Kidney capillary endothelial cell (primary cell): ENCODE measurements around the gene SLC22A7.

Source experiments
- DNase-seq: peaks from one replicate; pipeline ENCODE4 v3.0.0-alpha.2; 2018; ENCODE audit warnings: low spot score

The SLC22A7 gene

DNA sequence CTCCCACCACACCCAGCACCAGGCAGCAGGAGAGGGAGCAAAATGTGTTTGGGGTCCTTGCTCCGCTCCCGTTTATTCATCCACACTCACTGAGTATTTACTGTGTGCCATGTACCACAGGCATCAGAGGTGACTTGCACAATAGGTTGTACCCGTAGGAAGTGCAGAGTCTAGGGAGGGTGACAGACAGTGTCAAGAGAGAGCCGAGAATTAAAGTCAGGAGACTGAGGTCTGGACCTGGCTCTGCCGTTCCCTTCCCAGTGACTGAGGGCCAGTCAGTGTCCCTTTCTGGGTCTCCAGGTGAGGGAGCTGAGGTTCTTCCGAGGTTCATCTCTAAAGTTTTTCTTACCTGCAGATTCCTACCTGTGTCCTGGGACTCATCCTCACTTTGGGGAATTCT, 32.5 kb upstream of the SLC22A7 start:
- no peak for DNase-seq

DNA sequence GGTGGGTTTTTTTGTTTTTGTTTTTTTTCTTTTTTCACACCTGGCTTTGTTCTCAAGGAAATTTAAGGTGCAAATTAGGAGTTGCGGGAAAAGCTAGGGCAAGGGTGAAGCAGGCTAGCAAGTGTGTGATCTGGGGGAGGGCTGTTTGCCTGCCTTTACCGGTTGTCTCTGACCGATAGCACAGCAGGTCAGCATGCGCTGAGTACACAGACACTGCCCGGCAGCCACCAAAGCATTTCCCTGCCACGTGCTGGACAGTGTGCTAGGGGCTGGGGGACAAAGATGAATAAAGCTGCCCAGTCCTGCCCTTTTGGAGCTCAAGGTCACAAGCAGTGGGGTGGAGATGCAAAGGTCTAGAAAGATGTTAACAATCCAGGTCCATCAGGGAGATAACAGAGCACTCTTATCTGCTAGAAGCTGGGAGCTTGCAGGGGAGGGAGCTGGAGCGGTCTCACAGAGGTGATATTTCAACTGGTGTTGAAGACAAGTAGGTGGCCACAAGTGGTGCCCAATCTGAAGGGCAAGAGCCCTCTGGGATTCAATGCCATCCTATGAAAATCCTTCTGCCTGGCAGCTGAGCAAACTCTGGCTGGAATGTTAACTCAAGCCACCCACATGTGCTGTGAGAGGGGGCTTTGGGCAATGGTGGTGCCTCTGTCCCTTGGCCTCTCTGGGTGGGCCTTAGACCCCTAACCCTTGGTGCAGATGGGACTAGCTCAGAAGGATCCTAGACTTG, 30.3 kb upstream of the SLC22A7 start:
- no peak for DNase-seq

DNA sequence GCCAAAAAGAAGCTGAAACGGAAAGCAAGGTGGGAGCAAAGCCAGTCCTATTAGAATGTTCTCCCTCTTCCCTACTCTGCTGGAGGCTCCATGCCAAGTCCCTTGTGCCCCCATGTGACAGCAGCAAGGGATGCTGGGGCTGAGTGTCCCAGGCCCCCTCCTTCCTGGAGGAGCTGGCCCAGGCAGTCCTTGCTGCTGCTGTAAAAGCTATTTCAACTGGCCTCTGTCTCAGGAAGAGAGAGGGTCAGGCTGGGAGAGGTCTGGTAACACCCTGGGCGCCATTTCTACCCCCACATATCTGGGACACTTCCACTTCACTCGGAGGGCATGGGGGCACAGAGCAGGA, 29.7 kb upstream of the SLC22A7 start:
- DNase-seq = no peak

DNA sequence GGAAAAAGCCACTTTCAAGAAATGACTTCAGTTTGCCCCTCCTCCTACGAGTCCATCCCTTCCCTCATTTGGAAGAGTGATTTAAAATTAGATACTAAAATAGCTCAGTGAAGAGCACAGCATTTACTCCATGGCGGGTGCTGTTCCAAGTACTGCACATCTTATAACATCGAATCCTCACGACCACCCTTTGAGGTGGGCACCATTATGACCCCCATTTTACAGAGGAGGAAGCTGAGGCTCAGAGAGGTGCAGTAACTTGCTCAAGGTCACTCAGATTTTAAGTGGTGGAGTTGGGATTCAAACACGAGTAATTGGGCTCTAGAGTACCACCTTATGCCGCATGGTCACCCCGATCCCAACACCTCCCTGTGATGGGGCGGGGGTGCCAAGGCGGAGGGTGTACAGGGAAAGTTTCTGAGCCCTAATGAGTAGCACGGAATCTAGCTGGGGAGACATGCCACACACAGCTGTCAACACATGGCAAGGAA, 29.2 kb upstream of the SLC22A7 start:
- no peak for DNase-seq

DNA sequence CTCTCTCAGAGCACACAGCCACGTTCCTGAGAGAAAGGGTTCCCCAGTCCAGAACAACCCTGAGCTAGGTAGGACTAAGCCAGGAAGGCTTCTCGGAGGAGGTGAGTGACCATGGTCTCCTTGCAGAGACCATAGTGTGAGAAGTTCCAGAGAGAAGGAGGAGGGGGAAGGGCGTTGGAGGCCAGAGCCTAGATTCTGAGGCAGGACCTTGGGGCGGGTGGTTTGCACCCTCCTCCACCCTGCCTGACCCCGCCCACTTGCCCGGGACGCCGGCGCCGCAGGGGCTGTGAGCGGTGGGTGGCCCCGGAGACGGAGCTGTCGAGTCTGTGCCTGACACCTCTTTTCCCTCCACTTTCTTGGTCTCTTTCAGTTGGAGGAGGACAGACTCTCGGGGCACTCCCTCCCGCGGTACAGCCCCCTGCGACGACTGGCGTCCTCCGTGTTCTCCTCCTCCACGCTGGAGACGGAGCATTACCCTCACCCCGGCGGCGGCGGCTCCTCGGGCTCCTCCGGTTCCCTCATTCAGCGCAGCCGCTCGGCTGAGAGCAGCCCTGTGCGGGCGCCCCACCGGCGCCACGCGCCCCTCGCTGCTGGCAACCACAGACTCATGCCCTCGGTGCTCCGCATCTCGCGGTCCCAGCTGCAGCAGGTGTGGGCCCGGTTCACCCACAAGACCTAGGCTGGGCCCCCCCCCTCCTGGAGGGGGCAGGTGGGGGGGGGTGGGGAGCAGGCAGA, 28.6 kb upstream of the SLC22A7 start:
- DNase-seq = no peak

DNA sequence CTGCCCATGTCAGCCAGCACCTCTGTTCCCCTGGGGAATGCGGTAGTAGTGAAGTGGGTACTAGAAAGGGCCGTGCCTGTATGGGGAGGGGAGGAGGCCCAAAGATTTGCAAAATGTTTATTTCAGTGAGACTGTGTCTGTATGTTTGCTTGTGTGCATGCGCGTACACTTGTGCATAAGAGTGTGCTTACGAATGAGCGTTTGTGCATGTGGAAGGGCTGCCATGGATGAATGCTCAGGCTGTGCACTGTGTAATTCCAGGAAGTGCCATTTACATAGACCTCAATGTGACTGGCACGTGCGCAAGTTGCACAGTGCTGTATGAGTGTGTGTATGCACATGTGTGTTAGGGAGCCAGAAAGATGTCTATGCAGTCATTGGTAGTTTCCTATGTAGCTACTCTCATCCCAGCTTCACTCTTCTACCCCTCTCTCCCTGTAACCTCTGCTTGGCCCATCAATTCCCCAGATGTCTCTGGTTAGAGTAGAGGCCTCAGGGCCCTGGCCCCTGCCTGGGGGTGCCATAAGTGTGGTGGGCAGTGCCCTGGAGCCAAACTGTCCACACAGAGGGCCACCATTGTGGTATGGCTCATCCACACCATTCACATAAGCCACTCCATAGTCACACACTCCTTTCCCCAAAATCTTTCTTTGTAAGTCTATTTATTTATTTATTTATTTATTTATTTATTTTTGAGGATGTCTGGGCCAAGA, 26.8 kb upstream of the SLC22A7 start:
- DNase-seq = no peak

DNA sequence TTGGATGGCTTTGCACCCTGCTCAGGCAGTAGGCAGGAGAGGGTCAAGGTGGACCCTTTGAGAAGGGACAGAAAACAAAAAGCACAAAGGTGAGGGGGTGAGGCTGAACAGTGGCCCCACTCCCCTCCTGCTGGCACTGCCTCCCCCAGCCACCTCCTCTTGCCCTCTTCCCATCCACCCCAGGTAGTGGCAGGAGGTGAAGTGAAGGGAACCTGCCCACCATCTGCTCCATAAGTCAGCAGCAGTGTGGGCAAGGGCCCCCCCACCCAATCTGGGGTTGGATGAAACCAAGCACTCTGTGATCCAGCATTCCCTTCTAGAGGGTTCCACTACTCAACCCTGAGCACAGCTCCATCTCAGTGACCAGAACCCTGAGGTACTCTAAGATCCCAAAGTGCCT, 26.1 kb upstream of the SLC22A7 start:
- no peak for DNase-seq

DNA sequence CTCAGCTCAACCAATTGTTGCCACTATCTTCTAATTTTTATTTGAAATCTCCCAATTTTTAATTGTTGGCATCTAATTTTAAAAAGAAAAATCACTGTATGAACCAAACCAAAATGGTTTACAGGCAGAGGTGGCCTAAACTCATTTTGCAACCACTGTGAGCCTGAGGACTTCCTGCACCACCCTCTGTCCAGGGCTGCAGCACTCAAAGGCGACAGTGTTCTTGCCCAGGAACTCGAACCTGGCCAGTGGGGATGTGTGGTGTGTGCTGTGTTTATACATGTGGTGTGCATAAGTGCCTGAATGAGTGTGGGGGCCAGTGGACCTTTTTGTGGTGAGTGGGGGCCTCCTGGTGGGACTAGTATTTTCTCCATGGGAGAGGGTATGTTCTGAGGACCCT, 24.4 kb upstream of the SLC22A7 start:
- DNase-seq = no peak

DNA sequence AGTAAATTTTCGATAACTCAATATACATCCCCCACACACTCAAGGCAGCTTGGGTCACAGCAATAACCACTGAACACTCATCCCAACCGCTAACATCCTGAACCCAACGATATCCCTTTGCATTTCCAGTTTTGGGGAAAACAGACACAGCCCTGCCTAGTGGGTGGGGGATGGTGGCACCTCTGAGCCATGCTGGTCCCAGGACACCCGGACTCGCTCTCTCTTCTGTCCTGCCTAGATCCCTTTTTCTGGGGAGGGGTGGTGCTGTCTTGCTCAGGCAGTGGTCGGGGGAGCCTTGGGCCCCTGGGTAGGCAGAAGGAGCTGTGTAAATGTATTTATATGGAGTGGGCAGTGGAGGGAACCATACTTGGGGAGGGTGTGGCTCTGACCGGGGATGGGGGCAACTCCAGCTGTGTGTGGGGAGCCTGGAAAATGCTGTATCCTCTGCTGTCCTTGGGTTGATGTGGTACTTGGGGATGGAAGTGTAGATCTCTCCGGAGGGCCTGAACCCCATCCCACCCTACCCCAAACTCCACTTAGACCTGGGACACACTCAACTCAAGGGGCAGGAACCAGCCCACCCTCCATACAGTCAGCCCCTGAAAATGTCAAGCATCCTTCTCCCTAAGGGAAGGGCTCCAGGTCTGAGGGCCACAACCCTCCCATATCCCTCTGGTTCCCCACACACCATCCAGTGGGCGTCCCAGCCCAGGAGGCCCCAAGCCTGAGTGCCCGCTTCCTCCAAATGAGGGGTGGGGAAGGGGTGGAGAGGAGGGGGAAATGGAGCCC, 23.7 kb upstream of the SLC22A7 start:
- DNase-seq = no peak

DNA sequence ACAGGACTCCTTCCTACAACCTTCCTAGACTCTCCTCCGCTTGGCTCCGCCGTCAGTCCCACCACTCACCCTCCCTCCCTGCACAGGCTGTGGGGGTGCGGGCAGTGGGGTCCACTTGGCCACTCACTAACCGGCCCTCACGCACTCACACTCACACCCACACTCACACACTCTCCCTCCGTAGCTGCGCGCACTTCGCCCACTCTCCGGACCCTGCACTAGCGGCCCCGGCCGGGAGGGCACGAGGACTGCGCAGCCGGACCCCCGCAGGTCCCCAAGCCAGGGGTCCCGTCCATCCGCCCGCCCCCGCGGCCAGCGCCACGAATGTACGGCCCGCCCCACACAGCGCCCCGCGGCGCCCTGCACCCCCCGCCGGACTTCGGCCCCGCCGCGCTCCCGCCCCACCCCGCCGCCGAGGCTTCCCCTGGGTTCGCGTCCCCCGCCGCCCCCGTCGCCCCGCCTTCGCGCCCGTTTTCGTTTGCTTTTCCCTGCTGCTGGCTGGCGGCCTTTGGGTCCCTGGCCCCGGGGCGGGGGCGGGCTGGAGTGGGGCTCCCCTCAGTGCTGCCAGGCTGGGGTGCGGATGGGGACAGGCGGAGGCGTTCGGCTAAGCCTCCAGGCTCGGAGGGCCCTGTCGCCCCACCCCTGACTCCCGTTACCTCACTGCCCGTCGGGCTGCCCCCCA, 23.0 kb upstream of the SLC22A7 start:
- DNase-seq = no peak

DNA sequence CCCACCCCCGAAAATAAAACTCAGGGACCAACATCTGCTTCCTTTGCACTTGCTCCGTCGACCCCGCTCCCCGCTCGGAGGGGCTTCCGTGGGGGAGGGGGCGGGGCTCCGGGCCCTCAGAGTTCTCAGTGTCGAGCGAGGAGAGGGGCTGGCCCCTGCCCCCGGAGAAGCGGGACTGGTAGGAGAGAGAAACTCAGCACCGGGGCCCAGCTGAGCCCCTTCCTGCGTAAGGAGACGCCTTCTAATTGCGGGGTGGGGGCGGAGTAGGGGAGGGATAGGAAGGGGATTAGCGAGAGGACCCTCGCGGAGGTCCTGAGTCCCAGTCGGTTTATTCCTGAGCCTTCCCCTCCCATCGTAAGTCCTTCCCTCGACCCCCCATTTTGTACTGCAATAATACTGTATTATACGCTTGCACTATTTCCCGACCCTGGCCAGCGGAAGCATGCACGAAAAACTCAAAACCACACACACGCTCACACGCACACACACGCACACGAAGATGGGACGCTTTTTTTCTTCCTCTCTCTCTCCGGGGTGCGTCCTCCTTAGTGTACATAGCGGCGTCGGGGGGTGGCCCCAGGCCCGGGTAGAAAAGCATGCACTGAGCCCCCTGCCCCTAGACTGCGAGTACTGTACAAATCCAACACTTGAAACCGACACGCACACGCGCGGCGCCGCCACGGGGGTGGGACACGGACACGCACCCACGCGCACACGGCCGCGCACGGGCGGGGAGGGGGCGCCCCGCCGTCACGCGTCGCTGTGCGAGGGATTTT, 22.1 kb upstream of the SLC22A7 start:
- DNase-seq = no peak

DNA sequence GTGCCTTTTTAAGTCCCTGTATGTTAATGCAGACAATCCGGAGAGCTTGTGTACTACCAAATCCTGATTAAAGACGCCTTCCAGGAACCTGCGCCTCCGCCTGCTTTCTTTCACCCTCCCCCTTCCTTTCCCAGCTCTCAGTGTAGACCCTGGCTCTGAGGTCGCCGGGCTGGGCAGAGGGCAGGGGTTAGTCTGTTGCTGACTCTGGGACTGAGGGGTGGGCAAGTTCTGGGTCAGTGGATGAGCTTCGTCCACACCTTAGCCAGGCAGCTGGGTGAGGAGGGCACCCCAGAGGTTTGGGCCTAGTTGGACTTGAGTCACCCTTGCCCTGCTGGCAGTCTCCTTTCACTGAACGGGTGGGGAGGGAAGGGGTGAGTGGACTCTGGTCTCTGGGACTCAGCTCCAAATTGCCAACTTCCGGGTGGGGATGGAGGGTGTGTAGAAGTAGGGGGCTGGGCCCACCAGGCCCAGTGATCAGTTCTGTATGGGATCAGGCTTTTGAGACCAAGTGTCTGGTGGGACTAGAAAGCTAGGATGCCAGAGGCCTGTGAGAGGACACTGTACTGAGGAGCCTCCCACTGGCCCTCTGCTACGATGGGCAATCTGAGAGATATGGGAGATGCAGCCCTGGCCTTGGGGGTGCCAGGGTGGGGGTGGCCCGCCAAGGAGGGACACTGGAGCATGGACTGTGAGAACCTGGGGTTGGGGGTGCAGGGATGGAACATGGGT, 21.3 kb upstream of the SLC22A7 start:
- DNase-seq = no peak

DNA sequence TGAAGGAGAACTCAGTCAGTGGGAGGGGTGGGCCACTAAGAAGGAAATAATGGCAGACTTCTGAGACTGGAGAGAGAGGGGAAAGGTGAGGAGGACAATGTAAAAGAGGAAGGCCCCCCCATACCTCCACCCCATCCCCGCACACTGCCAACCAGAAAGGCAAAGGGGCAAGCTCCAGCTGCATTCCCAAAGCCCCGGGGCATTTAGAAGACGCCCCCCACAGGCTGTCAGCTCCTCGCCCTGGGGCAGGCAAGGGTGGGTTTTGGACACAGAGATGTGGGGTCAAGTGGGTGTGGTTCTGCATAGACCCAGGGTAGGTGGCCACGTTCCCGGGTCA, 20.8 kb upstream of the SLC22A7 start:
- no peak for DNase-seq

DNA sequence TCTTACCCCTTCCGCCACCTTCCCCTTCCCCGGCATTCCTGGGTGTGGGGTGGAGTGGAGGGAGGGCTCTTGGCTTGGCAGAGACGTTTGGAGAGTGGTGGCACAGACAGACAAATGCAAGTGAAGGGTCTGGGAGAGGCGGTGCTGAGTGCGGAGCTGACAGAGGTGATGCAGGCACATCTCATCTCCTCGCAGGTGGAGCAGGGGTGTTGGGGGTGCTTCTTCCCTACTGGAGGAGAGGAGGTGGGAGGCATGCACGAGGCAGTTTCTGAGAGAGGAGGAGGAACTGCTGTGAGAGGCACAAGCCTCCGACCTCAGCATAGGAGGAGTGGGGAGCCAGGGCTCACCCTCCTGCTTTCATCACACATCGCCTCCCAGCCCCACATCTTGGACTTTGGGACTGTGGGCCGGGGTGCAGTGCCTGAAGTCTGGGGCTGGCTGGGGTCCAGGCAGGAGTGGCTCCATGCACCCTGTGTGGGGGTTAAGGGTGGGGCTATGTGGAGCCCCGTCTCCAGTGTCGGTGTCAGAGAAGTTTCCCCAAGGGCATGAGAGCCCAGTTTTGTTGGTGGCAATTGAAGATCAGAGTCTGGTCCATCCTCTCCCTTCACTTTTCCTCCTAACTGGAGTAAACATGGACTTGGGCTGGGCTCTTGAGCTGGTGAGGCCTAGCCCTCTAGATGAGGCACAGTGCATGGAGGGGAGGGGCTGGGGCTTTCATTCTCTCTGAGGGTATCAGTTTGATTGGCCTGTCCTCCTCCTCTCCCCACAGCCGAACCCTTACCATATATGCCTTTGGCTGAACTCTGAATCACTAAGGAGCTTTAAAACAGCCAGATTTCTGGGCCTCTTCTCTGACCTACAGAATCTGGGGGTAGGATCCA, 20.2 kb upstream of the SLC22A7 start:
- DNase-seq = no peak

DNA sequence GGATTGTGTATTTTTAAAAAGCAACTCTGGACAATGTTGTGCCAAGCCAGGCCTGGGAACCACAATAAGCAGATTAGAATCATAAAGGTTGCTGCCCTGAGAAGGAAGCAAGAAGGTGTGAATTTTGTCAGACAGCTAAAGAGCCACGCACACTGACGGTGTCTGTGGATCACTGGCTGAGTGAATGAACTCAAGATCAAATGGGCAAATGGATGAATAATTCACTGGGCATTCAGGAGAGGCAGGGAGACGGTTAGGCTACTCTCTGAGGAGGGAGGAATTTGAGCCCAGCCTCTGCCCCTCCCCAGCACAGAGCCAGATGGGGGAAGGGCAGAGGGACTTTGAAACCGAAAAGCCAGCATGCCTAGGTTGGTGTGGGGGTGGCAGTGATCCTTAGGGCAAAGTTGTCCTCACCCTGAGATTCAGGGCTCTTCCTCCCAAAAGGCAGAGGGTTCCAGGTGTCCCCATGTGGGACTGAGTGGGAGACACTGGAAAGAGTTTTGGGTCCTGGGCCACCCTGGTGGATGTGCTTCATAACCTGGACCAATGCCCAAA, 19.5 kb upstream of the SLC22A7 start:
- no peak for DNase-seq

DNA sequence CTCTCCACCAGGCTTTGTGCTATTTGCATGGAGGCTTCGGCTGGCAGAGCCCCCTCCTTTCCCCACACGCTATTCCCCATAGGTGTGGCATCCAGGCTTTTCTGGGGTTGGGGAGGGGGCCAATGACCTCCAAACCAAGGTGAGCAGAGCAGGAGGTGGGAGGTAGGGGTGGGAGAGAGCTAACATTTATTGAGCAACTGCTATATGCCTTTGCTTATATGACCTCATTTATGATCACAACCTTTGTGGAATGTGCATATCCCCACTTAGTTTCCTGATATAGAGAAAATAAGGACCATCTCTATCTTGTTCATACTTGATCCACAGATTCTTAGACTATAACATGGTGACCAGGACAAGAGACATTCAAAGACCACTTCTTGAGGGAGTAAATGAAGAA, 17.8 kb upstream of the SLC22A7 start:
- DNase-seq = no peak

DNA sequence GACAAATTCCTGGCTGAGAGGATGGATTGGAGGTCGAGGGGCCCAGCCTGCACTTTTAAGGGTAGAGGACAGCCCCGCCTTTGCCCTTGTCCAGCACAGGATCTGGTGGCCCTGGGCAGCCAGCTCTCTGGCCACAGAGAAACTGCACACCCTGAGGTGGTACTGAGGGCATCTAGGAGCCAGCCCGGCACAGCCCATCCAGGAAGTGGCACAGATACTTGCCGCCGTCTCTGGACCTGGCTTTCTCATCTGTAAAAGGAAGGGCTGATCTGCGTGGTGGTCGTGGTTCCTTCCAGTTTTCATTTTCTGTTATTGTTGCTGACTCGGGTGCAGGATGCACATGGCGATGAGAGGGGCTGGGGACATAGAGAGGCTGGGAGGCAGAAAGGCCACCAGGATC, 16.0 kb upstream of the SLC22A7 start:
- DNase-seq = no peak

DNA sequence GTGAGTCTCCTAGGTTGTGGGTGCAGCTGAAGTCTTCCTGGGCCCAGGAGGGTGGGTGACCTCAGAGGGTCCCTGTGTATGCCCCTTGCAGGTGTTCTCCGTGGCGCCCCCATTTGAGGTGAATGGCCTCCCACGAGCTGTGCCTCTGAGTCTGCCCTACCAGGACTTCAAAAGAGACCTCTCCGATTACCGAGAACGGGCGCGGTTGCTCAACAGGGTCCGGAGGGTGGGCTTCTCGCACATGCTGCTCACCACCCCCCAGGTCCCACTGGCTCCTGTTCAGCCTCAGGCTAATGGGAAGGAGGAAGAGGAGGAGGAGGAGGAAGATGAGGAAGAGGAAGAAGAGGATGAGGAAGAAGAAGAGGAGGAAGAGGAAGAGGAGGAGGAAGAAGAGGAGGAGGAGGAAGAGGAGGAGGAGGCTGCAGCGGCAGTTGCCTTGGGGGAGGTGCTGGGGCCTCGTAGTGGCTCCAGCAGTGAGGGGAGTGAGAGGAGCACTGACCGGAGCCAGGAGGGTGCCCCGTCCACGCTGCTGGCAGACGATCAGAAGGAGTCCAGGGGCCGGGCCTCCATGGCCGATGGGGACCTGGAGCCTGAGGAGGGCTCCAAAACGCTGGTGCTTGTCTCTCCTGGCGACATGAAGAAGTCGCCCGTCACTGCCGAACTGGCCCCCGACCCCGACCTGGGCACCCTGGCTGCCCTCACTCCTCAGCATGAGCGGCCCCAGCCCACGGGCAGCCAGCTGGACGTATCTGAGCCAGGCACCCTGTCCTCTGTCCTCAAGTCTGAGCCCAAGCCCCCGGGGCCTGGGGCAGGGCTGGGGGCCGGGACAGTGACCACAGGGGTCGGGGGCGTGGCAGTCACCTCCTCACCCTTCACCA, 15.2 kb upstream of the SLC22A7 start:
- DNase-seq = no peak
